ENCODE measurements around the gene SLC9A7. TPM values are rescaled to one million over a fixed set of nuclear protein-coding genes. Genes with fewer than 3 reads are reported as not detected.

The SLC9A7 gene
- total and polyA plus RNA-seq, 2 donors (not counting 3 experiments of a cell fraction or from before 2014, with no cell fraction given), result 4.6 to 7.5 TPM

DNA sequence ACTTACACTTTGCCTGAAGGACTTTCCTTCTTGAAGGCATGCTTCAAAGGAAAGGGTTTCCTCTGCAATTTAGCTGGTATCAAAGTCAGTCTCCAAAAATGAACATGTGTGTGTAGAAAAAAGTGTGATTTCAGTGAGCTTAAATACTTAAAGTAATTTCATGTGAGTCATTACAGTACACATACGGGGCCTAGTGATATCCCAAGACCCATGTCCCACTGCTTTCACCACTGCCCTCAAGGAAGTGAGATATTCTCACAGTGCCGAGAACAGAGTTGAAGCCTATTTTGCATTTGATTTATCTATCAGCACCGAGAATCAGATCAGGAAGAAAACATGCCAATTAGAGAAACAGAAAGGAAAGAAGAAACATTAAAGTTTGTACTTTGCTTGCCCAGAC, 124.3 kb downstream of the SLC9A7 start:
- no peaks in the 10 kb centered on the region for H3K9me3 ChIP-seq (replicated peaks; ENCODE audit: control insufficient read depth, insufficient read depth, low read length)
- FAIRE-seq (no peak), DNase-seq (ENCODE audit: low read depth, low spot score) (no peak)
- TF ChIP-seq POLR2A (IDR thresholded peaks at IDR 0.05; ENCODE audit: low read depth, low read length), result no peak
- no peak for TF ChIP-seq POLR2AphosphoS5 (IDR thresholded peaks at IDR 0.05; ENCODE audit: insufficient read depth, low read depth, low read length)
- no peak for TF ChIP-seq FOS (IDR thresholded peaks at IDR 0.05; ENCODE audit: borderline replicate concordance, insufficient read depth, low read length)
- no peak for TF ChIP-seq JUN (IDR thresholded peaks at IDR 0.05; ENCODE audit: borderline replicate concordance, insufficient read depth, insufficient read length, low read depth)
- TF ChIP-seq EZH2 (IDR thresholded peaks at IDR 0.05; ENCODE audit: borderline replicate concordance, low read depth, low read length, severe bottlenecking), result no peak
- no peak for TF ChIP-seq MYC (IDR thresholded peaks at IDR 0.05; ENCODE audit: low read depth, low read length)
- TF ChIP-seq, protein P1, sequence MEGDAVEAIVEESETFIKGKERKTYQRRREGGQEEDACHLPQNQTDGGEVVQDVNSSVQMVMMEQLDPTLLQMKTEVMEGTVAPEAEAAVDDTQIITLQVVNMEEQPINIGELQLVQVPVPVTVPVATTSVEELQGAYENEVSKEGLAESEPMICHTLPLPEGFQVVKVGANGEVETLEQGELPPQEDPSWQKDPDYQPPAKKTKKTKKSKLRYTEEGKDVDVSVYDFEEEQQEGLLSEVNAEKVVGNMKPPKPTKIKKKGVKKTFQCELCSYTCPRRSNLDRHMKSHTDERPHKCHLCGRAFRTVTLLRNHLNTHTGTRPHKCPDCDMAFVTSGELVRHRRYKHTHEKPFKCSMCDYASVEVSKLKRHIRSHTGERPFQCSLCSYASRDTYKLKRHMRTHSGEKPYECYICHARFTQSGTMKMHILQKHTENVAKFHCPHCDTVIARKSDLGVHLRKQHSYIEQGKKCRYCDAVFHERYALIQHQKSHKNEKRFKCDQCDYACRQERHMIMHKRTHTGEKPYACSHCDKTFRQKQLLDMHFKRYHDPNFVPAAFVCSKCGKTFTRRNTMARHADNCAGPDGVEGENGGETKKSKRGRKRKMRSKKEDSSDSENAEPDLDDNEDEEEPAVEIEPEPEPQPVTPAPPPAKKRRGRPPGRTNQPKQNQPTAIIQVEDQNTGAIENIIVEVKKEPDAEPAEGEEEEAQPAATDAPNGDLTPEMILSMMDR (IDR thresholded peaks at IDR 0.05; ENCODE audit: extremely low read depth in 1 of 2, insufficient read depth in 1 of 2, low read depth in 1 of 2, low read length in 2 of 2), result no peak
- no peak for TF ChIP-seq GATA2 (IDR thresholded peaks at IDR 0.05; ENCODE audit: insufficient read depth, insufficient read length, low read depth, low read length)
- TF ChIP-seq, protein P2, sequence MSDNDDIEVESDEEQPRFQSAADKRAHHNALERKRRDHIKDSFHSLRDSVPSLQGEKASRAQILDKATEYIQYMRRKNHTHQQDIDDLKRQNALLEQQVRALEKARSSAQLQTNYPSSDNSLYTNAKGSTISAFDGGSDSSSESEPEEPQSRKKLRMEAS (IDR thresholded peaks at IDR 0.05; ENCODE audit: insufficient read depth, insufficient read length), result no peak
- intact Hi-C loops (cut with micrococcal nuclease) (no loop called here), dilution Hi-C loops (cut with MboI; ENCODE audit: extremely low pct_ligation_motif_present, low sequenced_read_pairs) (no loop called here)
- H3K4me2 ChIP-seq (ENCODE audit: insufficient read depth, low read length), result no peak overlapping the region
- no peaks in the 10 kb centered on the region for H4K20me1 ChIP-seq (replicated peaks; ENCODE audit: control insufficient read depth, extremely low read depth, insufficient read depth, low read length)
- no peaks in the 10 kb centered on the region for H3K36me3 ChIP-seq (ENCODE audit: control insufficient read depth in 2 of 2, extremely low read depth in 1 of 2, insufficient read depth in 2 of 2, low read length in 2 of 2)
- peaks cover 3% of the 10 kb centered on the region for H3K4me1 ChIP-seq (ENCODE audit: control insufficient read depth, extremely low read depth, insufficient read depth, low read length)
- no peak overlapping the region for H3K9ac ChIP-seq (replicated peaks; ENCODE audit: extremely low read depth, insufficient read depth, low read length)
- H3K27me3 ChIP-seq (ENCODE audit: control insufficient read depth in 2 of 2, insufficient read depth in 2 of 2, low read length in 2 of 2), result no peaks in the 10 kb centered on the region
- POLR2A ChIA-PET, result no interaction called here
- no peak overlapping the region for H2AFZ ChIP-seq (ENCODE audit: low read depth, low read length)
- H3K4me3 ChIP-seq (replicated peaks in 1 of 3; ENCODE audit: insufficient read depth in 1 of 3, low read depth in 1 of 3, low read length in 3 of 3), result no peak overlapping the region
- H3K9me1 ChIP-seq (replicated peaks; ENCODE audit: control insufficient read depth, extremely low read depth, insufficient read depth, low read length), result no peaks in the 10 kb centered on the region
- H3K79me2 ChIP-seq (ENCODE audit: control insufficient read depth, insufficient read depth, low read length), result no peaks in the 10 kb centered on the region
- no TSS peak for BruUV-seq (replicated peaks)
- CTCF ChIA-PET, result no interaction called here
- no peak overlapping the region for H3K27ac ChIP-seq (ENCODE audit: insufficient read depth, low read depth, low read length)
